K562 (cell line): ENCODE results near the gene SLC22A16. TPM values are rescaled to one million over a fixed set of nuclear protein-coding genes. Genes with fewer than 3 reads are reported as not detected.
"Not testable (repeated sequence)": the region's sequence is repeated elsewhere in the genome, so short reads cannot be mapped to it uniquely, and the experiment has no call there.

Source experiments
- ATAC-seq: fragments of 200-7000 bp; cut with Tn5 transposase; 3 replicates; pipeline ENCODE4 v1.9.1; 2020; ENCODE audit warnings: moderate library complexity
- BruUV-seq: library from RNA; stranded (reverse); fragments of 400-500 nt; replicated peaks from 2 replicates; lab custom pipeline; 2021; lab: Mats Ljungman, UMichigan
- CTCF ChIA-PET: fragments of 300-600 bp; formaldehyde crosslinking; extraction: SDS; loops from one replicate; lab custom pipeline; 2021; ENCODE audit warnings: low intra/inter-chr PET ratio; lab: Yijun Ruan, JAX
- POLR2A ChIA-PET: fragments of 300-600, 350-650 bp; sonication (Branson Sonifier 250); formaldehyde crosslinking; extraction: SDS; loops from one replicate; lab custom pipeline; 2021; ENCODE audit warnings: antibody characterized with exemption, inconsistent platforms; lab: Yijun Ruan, JAX
- DNase-seq, 4 experiments: peaks; one replicate each; pipeline versions ENCODE4 v3.0.0 to v3.0.0-alpha.2; 2011 to 2018; ENCODE audit warnings: low spot score in 3 of 4, mixed read lengths in 3 of 4; ENCODE audit errors: extremely low read depth in 1 of 4
- FAIRE-seq: peaks from 2 replicates; lab custom pipeline; 2011; peaks lifted over from hg19 to GRCh38; lab: Jason Lieb, UNC
- H2AFZ ChIP-seq: 2 replicates; pipeline ENCODE4 v1.6.0; 2011; ENCODE audit warnings: low read depth, low read length, control low read depth, inconsistent platforms
- H3K27ac ChIP-seq: fragments of 200-600 bp; 3 replicates; pipeline ENCODE4 v1.8.0; 2011; ENCODE audit warnings: low read depth, mild to moderate bottlenecking, control low read depth, inconsistent platforms, low read length, moderate library complexity, mixed read lengths; ENCODE audit errors: extremely low read depth
- H3K27me3 ChIP-seq, 2 experiments: fragments of 300-600 bp in 1 of 2; 2 replicates in 1 of 2; 3 replicates in 1 of 2; pipeline versions ENCODE4 v1.6.0 to v1.8.0; 2011; ENCODE audit warnings: inconsistent platforms in 2 of 2, low read length in 2 of 2, mild to moderate bottlenecking in 1 of 2, mixed read lengths in 1 of 2, moderate library complexity in 1 of 2; ENCODE audit not compliant: control insufficient read depth in 2 of 2, insufficient read depth in 2 of 2
- H3K36me3 ChIP-seq: fragments of 300-600 bp; 3 replicates; pipeline ENCODE4 v1.8.0; 2011; ENCODE audit warnings: mild to moderate bottlenecking, low read length, inconsistent platforms; ENCODE audit not compliant: control insufficient read depth, insufficient read depth
- H3K4me1 ChIP-seq, 2 experiments: fragments of 200-600 bp in 1 of 2; replicated peaks in 1 of 2; 2 replicates in 1 of 2; 3 replicates in 1 of 2; pipeline versions ENCODE4 v1.5.1 to v1.8.0; 2011; ENCODE audit warnings: inconsistent platforms in 2 of 2, low read length in 2 of 2, mild to moderate bottlenecking in 1 of 2, mixed read lengths in 1 of 2, moderate library complexity in 1 of 2; ENCODE audit not compliant: control insufficient read depth in 2 of 2, insufficient read depth in 2 of 2
- H3K4me2 ChIP-seq: 2 replicates; pipeline ENCODE4 v1.6.1; 2011; ENCODE audit warnings: low read length, control low read depth, inconsistent platforms, mixed read lengths; ENCODE audit not compliant: insufficient read depth
- H3K4me3 ChIP-seq: fragments of 200-600 bp; sonication (generic), shearing (Covaris generic); 2 replicates; pipeline ENCODE4 v1.5.1; 2016; ENCODE audit warnings: control low read depth, inconsistent platforms
- H3K79me2 ChIP-seq: fragments of 200-600 bp; 3 replicates; pipeline ENCODE4 v1.8.0; 2011; ENCODE audit warnings: low read length, inconsistent platforms; ENCODE audit not compliant: control insufficient read depth, insufficient read depth
- H3K9ac ChIP-seq, 2 experiments: 2 replicates each; pipeline versions ENCODE4 v1.6.0 to v1.6.1; 2011; ENCODE audit warnings: low read depth in 2 of 2, low read length in 2 of 2, control low read depth in 1 of 2, inconsistent platforms in 1 of 2, mild to moderate bottlenecking in 1 of 2, mixed read lengths in 1 of 2; ENCODE audit not compliant: insufficient read depth in 1 of 2
- H3K9me1 ChIP-seq: one replicate; pipeline ENCODE4 v1.6.0; 2011; ENCODE audit warnings: inconsistent platforms, mild to moderate bottlenecking, low read length, moderate library complexity; ENCODE audit not compliant: control insufficient read depth, insufficient read depth
- H3K9me3 ChIP-seq: replicated peaks from 2 replicates; pipeline ENCODE4 v1.5.1; 2011; ENCODE audit warnings: low read depth, low read length, inconsistent platforms; ENCODE audit not compliant: control insufficient read depth, insufficient read depth
- H4K20me1 ChIP-seq: replicated peaks from 2 replicates; pipeline ENCODE4 v1.6.1; 2011; ENCODE audit warnings: low read length, inconsistent platforms, mixed read lengths; ENCODE audit not compliant: control insufficient read depth, insufficient read depth
- CTCF ChIP-seq, 3 experiments: IDR thresholded peaks in 2 of 3; conservative IDR thresholded peaks in 1 of 3; 2 replicates each; pipeline ENCODE4 v1.5.1; 2011 to 2012; ENCODE audit warnings: low read length in 3 of 3, mild to moderate bottlenecking in 3 of 3, control low read depth in 2 of 3, improper control_type of control experiment in 1 of 3, inconsistent platforms in 1 of 3, low read depth in 1 of 3, mixed read lengths in 1 of 3, moderate library complexity in 1 of 3; ENCODE audit not compliant: insufficient read depth in 2 of 3
- NFIC ChIP-seq: fragments of 450-650 bp; IDR thresholded peaks from 2 replicates; pipeline ENCODE4 v1.6.1; 2017; ENCODE audit warnings: mild to moderate bottlenecking, inconsistent platforms
- RAD21 ChIP-seq, 2 experiments: fragments of 250-450 bp in 1 of 2; fragments of 450-650 bp in 1 of 2; sonication (Bioruptor Pico) in 1 of 2; formaldehyde crosslinking in 1 of 2; IDR thresholded peaks in 1 of 2; conservative IDR thresholded peaks in 1 of 2; 2 replicates each; pipeline versions ENCODE4 v1.4.0 to v1.8.0; 2020 to 2022; ENCODE audit warnings: mild to moderate bottlenecking in 2 of 2, moderate library complexity in 1 of 2
- WGBS: fragments of 100-300 bp; shearing (Covaris generic); methylation state at CpG from one replicate; pipeline ENCODE4 v1.1.6; 2016; ENCODE audit warnings: low coverage, mixed read lengths; ENCODE audit not compliant: insufficient coverage; ENCODE audit errors: missing lambda C conversion rate; 5-methylcytosine and 5-hydroxymethylcytosine counted together
- in situ Hi-C: fragments of 300-500 bp; cut with MboI; formaldehyde crosslinking; loops from 4 replicates; pipeline ENCODE4 v1.15.0; 2018; ENCODE audit warnings: inconsistent platforms, mixed read lengths
- intact Hi-C: fragments of 100-400 bp; cut with micrococcal nuclease; formaldehyde crosslinking; loops from 2 replicates; pipeline ENCODE4 v1.14.2; 2022
- polyA plus RNA-seq, 8 experiments: library from polyadenylated mRNA; depleted of rRNA in 4 of 8; stranded (reverse) in 5 of 8; unstranded in 3 of 8; fragments of >200 nt; fragmentation: Nextera tagmentation in 2 of 8; fragmentation: Illumina TruSeq in 1 of 8; extraction: Ambion mirVana in 2 of 8; extraction: Trizol in 1 of 8; gene quantifications; 2 replicates each; pipeline versions ENCODE4 v1.2.1 to v1.2.3, GENCODE V29; 2011 to 2014; ENCODE audit warnings: inconsistent platforms in 1 of 8, missing spikeins in 1 of 8
- total RNA-seq, 7 experiments: library from RNA; depleted of rRNA in 6 of 7; stranded (reverse); fragments of >200 nt in 6 of 7; fragmentation: Illumina TruSeq in 2 of 7; extraction: Trizol in 2 of 7; gene quantifications; 2 replicates each; pipeline versions ENCODE4 v1.2.1 to v1.2.3, GENCODE V29; 2011 to 2021; ENCODE audit warnings: low replicate concordance in 1 of 7

Gene SLC22A16
- total and polyA plus RNA-seq, 9 of the 15 experiments (the other 6 are each of a cell fraction or from before 2014, with no cell fraction given) = not detected

DNA sequence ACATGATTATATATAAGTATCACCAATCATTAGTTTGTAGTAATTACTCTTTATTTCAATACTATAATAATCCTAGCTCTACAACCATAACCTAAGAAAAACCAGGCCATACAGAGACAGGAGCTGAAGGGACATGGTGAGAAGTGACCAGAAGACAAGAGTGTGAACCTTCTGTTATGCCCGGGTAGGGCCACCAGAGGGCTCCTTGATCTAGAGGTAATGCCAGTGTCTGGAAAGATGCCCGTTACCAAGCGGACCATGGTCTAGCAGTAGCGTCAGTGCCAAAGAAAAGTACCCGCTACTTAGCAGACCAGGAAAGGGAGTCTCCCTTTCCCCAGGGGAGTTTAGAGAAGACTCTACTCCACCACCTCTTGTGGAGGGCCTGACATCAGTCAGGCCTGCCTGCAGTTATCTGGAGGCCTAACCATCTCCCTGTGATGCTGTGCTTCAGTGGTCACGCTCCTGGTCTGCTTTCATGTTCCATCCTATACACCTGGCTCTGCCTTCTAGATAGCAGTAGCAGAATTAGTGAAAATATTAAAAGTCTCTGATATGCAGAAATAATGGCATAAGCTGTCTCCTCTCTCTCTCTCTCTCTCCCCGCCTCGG lies 18.7 kb downstream of the SLC22A16 start:
- H3K9me3 ChIP-seq, H2AFZ ChIP-seq, H3K4me3 ChIP-seq, H3K9ac ChIP-seq, intact Hi-C loops, in situ Hi-C loops, CTCF ChIA-PET, H3K9me1 ChIP-seq, H3K4me2 ChIP-seq: not testable (repeated sequence)
- peak; percentile 53 for TF ChIP-seq NFIC
- peak in 1 of 2 experiments; percentile 34; a peak in 1 of 4 replicates for TF ChIP-seq RAD21 (CRISPR knock-in tag; conservative IDR thresholded peaks at IDR 0.05 in 1 of 2, IDR thresholded peaks at IDR 0.05 in 1 of 2)
- peak; percentile 37 to 42 (median 38); a peak in 4 of 6 replicates for TF ChIP-seq CTCF (IDR thresholded peaks at IDR 0.05 in 2 of 3, conservative IDR thresholded peaks at IDR 0.05 in 1 of 3; ENCODE audit: insufficient read depth in 2 of 3, low read depth in 1 of 3, low read length in 3 of 3)
- TF ChIP-seq, all 486 proteins: peak for 3; not testable (repeated sequence) for 483
- FAIRE-seq (peak; percentile 55), DNase-seq (peak in 1 of 4 experiments; percentile 18), ATAC-seq (0 out of 3 replicates have a peak, but pooled peaks have one; percentile 26)
- POLR2A ChIA-PET, BruUV-seq, H3K27ac ChIP-seq, H3K36me3 ChIP-seq, H4K20me1 ChIP-seq, H3K4me1 ChIP-seq, H3K27me3 ChIP-seq, H3K79me2 ChIP-seq: not testable (repeated sequence)
- 1% methylated on average over 8 of the region's 8 CpGs for WGBS
